ENCODE data around the gene HBE1. TPM values are rescaled to one million over a fixed set of nuclear protein-coding genes. Genes with fewer than 3 reads are reported as not detected.

HBE1 gene
- total and polyA plus RNA-seq, 9 of the 15 experiments (the other 6 are each of a cell fraction or from before 2014, with no cell fraction given), result 612 to 10,250 (median 2,181) TPM

DNA sequence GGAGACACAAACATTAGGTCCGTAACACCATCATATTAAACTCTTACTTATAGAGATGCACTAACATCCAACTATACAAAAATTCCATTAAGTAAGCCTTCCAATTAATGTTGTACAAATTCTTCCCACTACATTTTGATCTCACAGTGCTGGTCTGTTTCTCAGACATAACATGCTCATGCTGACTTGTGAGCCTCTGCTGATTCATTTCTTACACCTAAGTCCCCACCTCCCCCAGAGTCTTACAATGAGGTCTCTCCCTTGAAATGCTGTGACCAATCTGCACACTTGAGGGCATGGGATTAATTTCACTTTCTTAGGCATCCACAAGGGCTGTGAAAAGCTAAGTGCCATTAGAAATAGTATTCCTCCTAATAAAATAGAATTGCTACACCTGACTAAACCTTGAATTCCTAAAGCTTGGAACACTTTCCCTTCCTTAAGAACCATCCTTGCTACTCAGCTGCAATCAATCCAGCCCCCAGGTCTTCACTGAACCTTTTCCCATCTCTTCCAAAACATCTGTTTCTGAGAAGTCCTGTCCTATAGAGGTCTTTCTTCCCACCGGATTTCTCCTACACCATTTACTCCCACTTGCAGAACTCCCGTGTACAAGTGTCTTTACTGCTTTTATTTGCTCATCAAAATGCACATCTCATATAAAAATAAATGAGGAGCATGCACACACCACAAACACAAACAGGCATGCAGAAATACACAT, 22.1 kb downstream of the HBE1 start (continued):
- TF ChIP-seq ZNF263 (CRISPR knock-in tag; IDR thresholded peaks at IDR 0.05; ENCODE audit: borderline replicate concordance) (no peak), TAF7 (tag; IDR thresholded peaks at IDR 0.05) (no peak), KDM5B (IDR thresholded peaks at IDR 0.05; ENCODE audit: insufficient replicate concordance, low read depth, low read length) (peak; percentile 44), ZNF212 (CRISPR knock-in tag; IDR thresholded peaks at IDR 0.05) (no peak), ETS2 (tag; IDR thresholded peaks at IDR 0.05; ENCODE audit: borderline replicate concordance, poor library complexity, severe bottlenecking) (no peak), POLR2AphosphoS2 (IDR thresholded peaks at IDR 0.05; ENCODE audit: low read length) (peak; percentile 34; the same call in 1 of the 2 replicates), ZNF707 (CRISPR knock-in tag; conservative IDR thresholded peaks at IDR 0.05) (no peak), SMAD1 (IDR thresholded peaks at IDR 0.05; ENCODE audit: low read depth, low read length, partially characterized antibody) (no peak), PHF21A (IDR thresholded peaks at IDR 0.05; ENCODE audit: borderline replicate concordance, low read depth) (no peak), RBFOX2 (IDR thresholded peaks at IDR 0.05; ENCODE audit: low read depth, low read length) (peak; percentile 33), BACH1 (tag; IDR thresholded peaks at IDR 0.05) (no peak), CCAR2 (IDR thresholded peaks at IDR 0.05; ENCODE audit: low read depth, low read length) (no peak), SMARCA5 (IDR thresholded peaks at IDR 0.05) (no peak), LARP7 (IDR thresholded peaks at IDR 0.05) (0 out of 2 replicates have a peak, but pooled peaks have one; percentile 9), MAFG (tag; conservative IDR thresholded peaks at IDR 0.05) (no peak), SNIP1 (IDR thresholded peaks at IDR 0.05; ENCODE audit: low read depth) (no peak), SMAD4 (CRISPR knock-in tag; conservative IDR thresholded peaks at IDR 0.05) (no peak), NUFIP1 (IDR thresholded peaks at IDR 0.05; ENCODE audit: partially characterized antibody) (no peak), CHD2 (IDR thresholded peaks at IDR 0.05; ENCODE audit: low read depth, low read length) (no peak), ZZZ3 (IDR thresholded peaks at IDR 0.05) (no peak), ETV6 (IDR thresholded peaks at IDR 0.05; ENCODE audit: borderline replicate concordance in 1 of 2, low read depth in 2 of 2, low read length in 1 of 2) (no peak), ETV6 (CRISPR knock-in tag; IDR thresholded peaks at IDR 0.05; ENCODE audit: borderline replicate concordance) (no peak), KDM2B (CRISPR knock-in tag; IDR thresholded peaks at IDR 0.05) (no peak)
- TF ChIP-seq, protein P1, sequence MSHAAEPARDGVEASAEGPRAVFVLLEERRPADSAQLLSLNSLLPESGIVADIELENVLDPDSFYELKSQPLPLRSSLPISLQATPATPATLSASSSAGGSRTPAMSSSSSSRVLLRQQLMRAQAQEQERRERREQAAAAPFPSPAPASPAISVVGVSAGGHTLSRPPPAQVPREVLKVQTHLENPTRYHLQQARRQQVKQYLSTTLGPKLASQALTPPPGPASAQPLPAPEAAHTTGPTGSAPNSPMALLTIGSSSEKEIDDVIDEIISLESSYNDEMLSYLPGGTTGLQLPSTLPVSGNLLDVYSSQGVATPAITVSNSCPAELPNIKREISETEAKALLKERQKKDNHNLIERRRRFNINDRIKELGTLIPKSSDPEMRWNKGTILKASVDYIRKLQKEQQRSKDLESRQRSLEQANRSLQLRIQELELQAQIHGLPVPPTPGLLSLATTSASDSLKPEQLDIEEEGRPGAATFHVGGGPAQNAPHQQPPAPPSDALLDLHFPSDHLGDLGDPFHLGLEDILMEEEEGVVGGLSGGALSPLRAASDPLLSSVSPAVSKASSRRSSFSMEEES (CRISPR knock-in tag; IDR thresholded peaks at IDR 0.05), result no peak
- TF ChIP-seq, protein P2, sequence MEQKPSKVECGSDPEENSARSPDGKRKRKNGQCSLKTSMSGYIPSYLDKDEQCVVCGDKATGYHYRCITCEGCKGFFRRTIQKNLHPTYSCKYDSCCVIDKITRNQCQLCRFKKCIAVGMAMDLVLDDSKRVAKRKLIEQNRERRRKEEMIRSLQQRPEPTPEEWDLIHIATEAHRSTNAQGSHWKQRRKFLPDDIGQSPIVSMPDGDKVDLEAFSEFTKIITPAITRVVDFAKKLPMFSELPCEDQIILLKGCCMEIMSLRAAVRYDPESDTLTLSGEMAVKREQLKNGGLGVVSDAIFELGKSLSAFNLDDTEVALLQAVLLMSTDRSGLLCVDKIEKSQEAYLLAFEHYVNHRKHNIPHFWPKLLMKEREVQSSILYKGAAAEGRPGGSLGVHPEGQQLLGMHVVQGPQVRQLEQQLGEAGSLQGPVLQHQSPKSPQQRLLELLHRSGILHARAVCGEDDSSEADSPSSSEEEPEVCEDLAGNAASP (IDR thresholded peaks at IDR 0.05), result no peak
- TF ChIP-seq, protein P3, sequence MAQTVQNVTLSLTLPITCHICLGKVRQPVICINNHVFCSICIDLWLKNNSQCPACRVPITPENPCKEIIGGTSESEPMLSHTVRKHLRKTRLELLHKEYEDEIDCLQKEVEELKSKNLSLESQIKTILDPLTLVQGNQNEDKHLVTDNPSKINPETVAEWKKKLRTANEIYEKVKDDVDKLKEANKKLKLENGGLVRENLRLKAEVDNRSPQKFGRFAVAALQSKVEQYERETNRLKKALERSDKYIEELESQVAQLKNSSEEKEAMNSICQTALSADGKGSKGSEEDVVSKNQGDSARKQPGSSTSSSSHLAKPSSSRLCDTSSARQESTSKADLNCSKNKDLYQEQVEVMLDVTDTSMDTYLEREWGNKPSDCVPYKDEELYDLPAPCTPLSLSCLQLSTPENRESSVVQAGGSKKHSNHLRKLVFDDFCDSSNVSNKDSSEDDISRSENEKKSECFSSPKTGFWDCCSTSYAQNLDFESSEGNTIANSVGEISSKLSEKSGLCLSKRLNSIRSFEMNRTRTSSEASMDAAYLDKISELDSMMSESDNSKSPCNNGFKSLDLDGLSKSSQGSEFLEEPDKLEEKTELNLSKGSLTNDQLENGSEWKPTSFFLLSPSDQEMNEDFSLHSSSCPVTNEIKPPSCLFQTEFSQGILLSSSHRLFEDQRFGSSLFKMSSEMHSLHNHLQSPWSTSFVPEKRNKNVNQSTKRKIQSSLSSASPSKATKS (CRISPR knock-in tag; IDR thresholded peaks at IDR 0.05), result no peak

All from K562 (cell line).